Caki2 (cell line): Measurements from ENCODE around the gene CNTLN. TPM values are rescaled to one million over a fixed set of nuclear protein-coding genes. Genes with fewer than 3 reads are reported as not detected.
A peak's percentile ranks its signal among the peaks of the same experiment; 100 is the strongest.
"Not testable (repeated sequence)": the region's sequence is repeated elsewhere in the genome, so short reads cannot be mapped to it uniquely, and the experiment has no call there.

Source experiments
- DNase-seq: peaks from one replicate; pipeline ENCODE4 v3.0.0-alpha.2; 2015; ENCODE audit warnings: low read depth
- in situ Hi-C: cut with HindIII; loops from 2 replicates; pipeline ENCODE4 v1.10.0; 2016; ENCODE audit warnings: low sequenced_read_pairs, low pct_unique_long_range_greater_than_20kb, mixed read lengths
- total RNA-seq: library from RNA; depleted of rRNA; stranded (reverse); fragments of >200 nt; shearing (Covaris generic); gene quantifications from 2 replicates; pipeline ENCODE4 v1.2.3, GENCODE V29; 2014; ENCODE audit warnings: low replicate concordance

The CNTLN gene
- total RNA-seq, 1 experiment from 2014 or later, result 6.0 TPM

GRCh38 chr9:17165764-17166163 is 30.9 kb downstream of the CNTLN start:
- in situ Hi-C loops, result no loop called here
- DNase-seq, result no peak

GRCh38 chr9:17166346-17166745 is 31.5 kb downstream of the CNTLN start:
- in situ Hi-C loops, result no loop called here

GRCh38 chr9:17171309-17172094 is 36.7 kb downstream of the CNTLN start:
- no peak for DNase-seq
- in situ Hi-C loops, result no loop called here

More at GRCh38 chr9:17166346-17166745, 31.5 kb downstream of the CNTLN start:
- DNase-seq, result no peak

- DNase-seq, in situ Hi-C loops: not testable (repeated sequence)
Observed at GRCh38 chr9:17177496-17177895, 42.7 kb downstream of the CNTLN start.

GRCh38 chr9:17185481-17186029 is 50.7 kb downstream of the CNTLN start:
- in situ Hi-C loops, result no loop called here
- DNase-seq, result no peak

GRCh38 chr9:17191082-17191481 is 56.2 kb downstream of the CNTLN start:
- DNase-seq, result no peak
- in situ Hi-C loops, result no loop called here

- DNase-seq, result no peak
- in situ Hi-C loops, result no loop called here
Observed at GRCh38 chr9:17204611-17205152, 69.8 kb downstream of the CNTLN start.

- no peak for DNase-seq
- in situ Hi-C loops, result no loop called here
Observed at GRCh38 chr9:17216011-17216410, 81.2 kb downstream of the CNTLN start.

- no peak for DNase-seq
- in situ Hi-C loops, result no loop called here
Observed at GRCh38 chr9:17216646-17217045, 81.8 kb downstream of the CNTLN start.

- no peak for DNase-seq
- in situ Hi-C loops, result no loop called here
Observed at GRCh38 chr9:17217272-17217671, 82.4 kb downstream of the CNTLN start.

- no peak for DNase-seq
- in situ Hi-C loops, result no loop called here
Observed at GRCh38 chr9:17219261-17219660, 84.4 kb downstream of the CNTLN start.

GRCh38 chr9:17222932-17223331 is 88.1 kb downstream of the CNTLN start:
- in situ Hi-C loops, result no loop called here
- DNase-seq, result no peak

GRCh38 chr9:17225407-17225806 is 90.6 kb downstream of the CNTLN start:
- DNase-seq, result no peak
- in situ Hi-C loops, result no loop called here

- in situ Hi-C loops, result no loop called here
- peak; percentile 1 for DNase-seq
Observed at GRCh38 chr9:17229945-17230560, 95.2 kb downstream of the CNTLN start.

- no peak for DNase-seq
- in situ Hi-C loops, result no loop called here
Observed at GRCh38 chr9:17230646-17231045, 95.8 kb downstream of the CNTLN start.

- in situ Hi-C loops, result no loop called here
- DNase-seq, result no peak
Observed at GRCh38 chr9:17236147-17236546, 101.3 kb downstream of the CNTLN start.

- in situ Hi-C loops, result no loop called here
- DNase-seq, result no peak
Observed at GRCh38 chr9:17246770-17247169, 111.9 kb downstream of the CNTLN start.

- in situ Hi-C loops, result no loop called here
- DNase-seq, result no peak
Observed at GRCh38 chr9:17251100-17251499, 116.3 kb downstream of the CNTLN start.

- DNase-seq, in situ Hi-C loops: not testable (repeated sequence)
Observed at GRCh38 chr9:17268531-17269188, 133.8 kb downstream of the CNTLN start.
